HEK293 (cell line): ENCODE measurements around the gene SMTN.

Experiments
- CTCF ChIA-PET: fragments of 350-600 bp; formaldehyde crosslinking; extraction: SDS; loops from one replicate; lab custom pipeline; 2021; ENCODE audit warnings: antibody characterized with exemption; lab: Yijun Ruan, JAX
- POLR2A ChIA-PET: fragments of 300-600 bp; formaldehyde crosslinking; extraction: SDS; loops from one replicate; lab custom pipeline; 2020; ENCODE audit warnings: antibody characterized with exemption, inconsistent platforms; lab: Yijun Ruan, JAX
- H3K27ac ChIP-seq: fragments of 200-500 bp; sonication (Bioruptor generic); 2 replicates; pipeline ENCODE4 v1.5.1; 2014; ENCODE audit warnings: low read depth, low read length, control low read depth, inconsistent platforms; ENCODE audit errors: extremely low read depth
- H3K36me3 ChIP-seq, 2 experiments: fragments of 200-500 bp in 1 of 2; sonication (Bioruptor generic) in 1 of 2; 1 replicate in 1 of 2; 2 replicates in 1 of 2; pipeline ENCODE4 v1.5.1; 2014 to 2017; ENCODE audit warnings: inconsistent platforms in 2 of 2, low read length in 2 of 2; ENCODE audit not compliant: control insufficient read depth in 2 of 2, insufficient read depth in 1 of 2
- H3K4me1 ChIP-seq: fragments of 200-500 bp; sonication (Bioruptor generic); 2 replicates; pipeline ENCODE4 v1.5.1; 2014; ENCODE audit warnings: mild to moderate bottlenecking, low read length, inconsistent platforms; ENCODE audit not compliant: control insufficient read depth, insufficient read depth
- H3K4me3 ChIP-seq: 2 replicates; pipeline ENCODE4 v1.5.1; 2011; ENCODE audit warnings: low read depth, mild to moderate bottlenecking, control low read depth, low read length, moderate library complexity
- H3K9me3 ChIP-seq: fragments of 200-500 bp; sonication (Bioruptor generic); 2 replicates; pipeline ENCODE4 v1.5.1; 2014; ENCODE audit warnings: low read depth, low read length, inconsistent platforms; ENCODE audit not compliant: control insufficient read depth, insufficient read depth
- HOXA7 ChIP-seq: sonication (generic); formaldehyde crosslinking; IDR thresholded peaks from 2 replicates; pipeline ENCODE4 v1.8.1; 2022; ENCODE audit warnings: missing genetic modification reagents, borderline replicate concordance
- MYNN ChIP-seq: fragments of 450-650 bp; formaldehyde crosslinking; IDR thresholded peaks from 2 replicates; pipeline ENCODE4 v1.5.1; 2016; ENCODE audit warnings: missing biosample characterization, missing genetic modification characterization, borderline replicate concordance
- SALL2 ChIP-seq: fragments of 450-650 bp; formaldehyde crosslinking; IDR thresholded peaks from 2 replicates; pipeline ENCODE4 v1.5.0; 2017; ENCODE audit warnings: missing biosample characterization, mild to moderate bottlenecking, missing genetic modification characterization, borderline replicate concordance
- TRIM28 ChIP-seq: IDR thresholded peaks from 2 replicates; pipeline ENCODE4 v1.6.1; 2011; ENCODE audit warnings: low read length, control low read depth, borderline replicate concordance
- ZBTB10 ChIP-seq: fragments of 450-650 bp; formaldehyde crosslinking; IDR thresholded peaks from 2 replicates; pipeline ENCODE4 v1.5.1; 2016; ENCODE audit warnings: missing biosample characterization, missing genetic modification characterization
- ZBTB17 ChIP-seq: fragments of 450-650 bp; formaldehyde crosslinking; IDR thresholded peaks from 2 replicates; pipeline ENCODE4 v1.5.1; 2016; ENCODE audit warnings: missing biosample characterization, missing genetic modification characterization
- ZFP37 ChIP-seq: fragments of 450-650 bp; formaldehyde crosslinking; IDR thresholded peaks from 2 replicates; pipeline ENCODE4 v1.5.1; 2016; ENCODE audit warnings: missing biosample characterization, missing genetic modification characterization
- ZNF121 ChIP-seq: fragments of 450-650 bp; formaldehyde crosslinking; IDR thresholded peaks from 2 replicates; pipeline ENCODE4 v1.5.1; 2016; ENCODE audit warnings: missing biosample characterization, missing genetic modification characterization
- ZNF184 ChIP-seq: fragments of 450-650 bp; IDR thresholded peaks from 2 replicates; pipeline ENCODE4 v1.5.1; 2018; ENCODE audit warnings: missing biosample characterization, mild to moderate bottlenecking, missing genetic modification characterization
- ZNF239 ChIP-seq: fragments of 450-650 bp; formaldehyde crosslinking; IDR thresholded peaks from 2 replicates; pipeline ENCODE4 v1.5.1; 2016; ENCODE audit warnings: missing biosample characterization, missing genetic modification characterization
- ZNF280D ChIP-seq: fragments of 450-650 bp; formaldehyde crosslinking; IDR thresholded peaks from 2 replicates; pipeline ENCODE4 v1.5.1; 2016; ENCODE audit warnings: missing biosample characterization, missing genetic modification characterization
- ZNF292 ChIP-seq: fragments of 450-650 bp; formaldehyde crosslinking; IDR thresholded peaks from 2 replicates; pipeline ENCODE4 v1.5.1; 2016; ENCODE audit warnings: low read depth, missing biosample characterization, missing genetic modification characterization, borderline replicate concordance
- ZNF350 ChIP-seq: fragments of 450-650 bp; formaldehyde crosslinking; IDR thresholded peaks from 2 replicates; pipeline ENCODE4 v1.5.0; 2017; ENCODE audit warnings: missing biosample characterization, mild to moderate bottlenecking, missing genetic modification characterization
- ZNF404 ChIP-seq: fragments of 450-650 bp; formaldehyde crosslinking; IDR thresholded peaks from 2 replicates; pipeline ENCODE4 v1.5.1; 2017; ENCODE audit warnings: missing biosample characterization, missing genetic modification characterization
- ZNF529 ChIP-seq: fragments of 450-650 bp; formaldehyde crosslinking; IDR thresholded peaks from 2 replicates; pipeline ENCODE4 v1.5.1; 2017; ENCODE audit warnings: missing genetic modification characterization, missing biosample characterization; ENCODE audit not compliant: insufficient replicate concordance
- ZNF544 ChIP-seq: fragments of 450-650 bp; formaldehyde crosslinking; IDR thresholded peaks from 2 replicates; pipeline ENCODE4 v1.5.0; 2017; ENCODE audit warnings: missing biosample characterization, missing genetic modification characterization
- ZNF621 ChIP-seq: fragments of 450-650 bp; formaldehyde crosslinking; IDR thresholded peaks from 2 replicates; pipeline ENCODE4 v1.5.1; 2017; ENCODE audit warnings: missing biosample characterization, missing genetic modification characterization
- ZNF792 ChIP-seq: fragments of 450-650 bp; formaldehyde crosslinking; IDR thresholded peaks from 2 replicates; pipeline ENCODE4 v1.5.1; 2016; ENCODE audit warnings: missing biosample characterization, missing genetic modification characterization
- ZNF843 ChIP-seq: fragments of 450-650 bp; formaldehyde crosslinking; IDR thresholded peaks from 2 replicates; pipeline ENCODE4 v1.5.1; 2016; ENCODE audit warnings: missing biosample characterization, missing genetic modification characterization
- ZSCAN23 ChIP-seq: fragments of 450-650 bp; formaldehyde crosslinking; IDR thresholded peaks from 2 replicates; pipeline ENCODE4 v1.5.1; 2016; ENCODE audit warnings: missing biosample characterization, missing genetic modification characterization
- TF ChIP-seq, protein P1 (sequence below): fragments of 450-650 bp; formaldehyde crosslinking; IDR thresholded peaks from 2 replicates; pipeline ENCODE4 v1.5.1; 2016; ENCODE audit warnings: missing biosample characterization, missing genetic modification characterization
- TF ChIP-seq, protein P2 (sequence below): fragments of 450-650 bp; formaldehyde crosslinking; IDR thresholded peaks from 2 replicates; pipeline ENCODE4 v1.5.1; 2016; ENCODE audit warnings: missing biosample characterization, missing genetic modification characterization, borderline replicate concordance

The SMTN gene

DNA sequence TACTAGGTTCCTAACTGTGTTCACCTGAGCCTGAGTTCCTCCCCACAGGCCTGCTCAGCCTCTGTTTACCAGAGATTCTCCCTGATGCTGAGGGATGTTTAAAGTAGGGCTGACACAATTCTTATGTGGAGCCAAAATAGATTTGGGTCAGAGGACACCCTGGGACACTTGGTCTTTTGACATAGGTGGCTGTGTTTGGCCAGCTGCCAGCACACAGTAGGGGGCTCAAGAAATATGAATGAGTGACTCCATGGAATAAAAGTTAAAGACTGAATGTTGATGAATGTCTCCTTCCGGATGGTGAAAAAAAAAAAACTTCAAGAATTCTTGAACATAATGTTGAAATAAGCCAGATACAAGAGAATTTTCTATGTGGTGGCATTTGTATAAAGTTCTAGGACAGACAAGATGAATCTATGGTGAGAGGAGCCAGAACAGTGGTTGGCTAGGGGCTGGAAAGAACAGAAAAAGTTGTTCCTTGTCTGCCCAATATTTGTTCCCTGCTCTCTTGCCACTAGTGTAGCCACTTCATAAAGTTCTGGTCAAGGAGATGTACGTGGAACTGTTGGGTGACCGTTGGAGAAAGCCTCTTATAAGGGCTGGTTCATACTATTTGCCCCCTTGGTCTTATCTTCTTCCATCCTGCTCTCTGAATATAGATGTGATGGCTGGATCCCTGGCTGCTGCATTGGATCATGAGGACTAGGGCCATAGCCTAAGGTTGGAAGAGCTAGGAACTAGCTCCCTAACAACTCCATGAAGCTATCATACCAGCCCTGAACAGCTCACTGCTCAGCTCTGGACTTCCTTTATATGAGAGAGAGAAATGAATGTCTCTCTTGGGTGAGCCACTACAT lies 40.3 kb upstream of the SMTN start:
- CTCF ChIA-PET, result no interaction called here
- Histone ChIP-seq H3K4me3 (no peak overlapping the region), H3K36me3 (no peaks in the 10 kb centered on the region), H3K4me1 (no peaks in the 10 kb centered on the region), H3K9me3 (no peaks in the 10 kb centered on the region), H3K27ac (no peak overlapping the region)
- POLR2A ChIA-PET, result no interaction called here
- TF ChIP-seq ZNF280D (tag by site-specific recombination), result 0 out of 2 replicates have a peak, but pooled peaks have one; percentile 37
- TF ChIP-seq ZNF292 (tag by site-specific recombination), result no peak
- no peak for TF ChIP-seq HOXA7
- TF ChIP-seq MYNN (tag by site-specific recombination), result no peak
- peak; percentile 33; the same call in 1 of the 2 replicates for TF ChIP-seq TRIM28
- TF ChIP-seq ZBTB17 (tag by site-specific recombination), result no peak
- TF ChIP-seq, protein P1, sequence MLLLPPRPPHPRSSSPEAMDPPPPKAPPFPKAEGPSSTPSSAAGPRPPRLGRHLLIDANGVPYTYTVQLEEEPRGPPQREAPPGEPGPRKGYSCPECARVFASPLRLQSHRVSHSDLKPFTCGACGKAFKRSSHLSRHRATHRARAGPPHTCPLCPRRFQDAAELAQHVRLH (tag by site-specific recombination), result 0 out of 2 replicates have a peak, but pooled peaks have one; percentile 59

DNA sequence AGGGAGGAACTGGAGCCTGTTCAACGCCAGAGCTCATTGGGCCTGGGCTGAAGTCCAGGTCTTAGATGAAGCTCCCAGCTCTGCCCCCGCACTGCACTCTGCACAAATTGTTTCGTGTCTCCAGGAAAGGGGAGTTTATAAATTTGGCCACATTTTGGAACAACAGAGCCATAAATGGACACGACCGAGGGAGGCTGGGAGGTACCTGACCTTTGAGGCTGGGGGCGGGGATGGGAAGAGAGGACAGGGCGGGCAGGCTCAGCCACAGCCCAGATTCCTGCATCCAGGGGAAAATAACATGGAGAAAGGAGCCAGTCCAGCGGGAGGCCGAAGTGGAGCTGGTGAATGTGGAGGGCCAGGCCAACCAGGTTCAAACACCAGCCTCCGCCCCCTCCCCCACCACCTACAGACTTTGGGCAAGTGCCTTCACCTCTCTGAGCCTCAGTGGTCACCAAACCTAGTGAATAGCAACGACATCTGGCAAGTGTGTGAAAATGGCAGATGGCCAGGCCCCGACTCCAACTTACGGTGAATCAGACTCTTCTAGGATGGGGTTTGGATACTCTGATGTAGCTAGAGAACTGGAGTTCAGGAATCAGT lies 36.8 kb upstream of the SMTN start:
- H3K36me3 ChIP-seq, result no peaks in the 10 kb centered on the region
- H3K4me3 ChIP-seq, result no peak overlapping the region
- POLR2A ChIA-PET, result interaction anchor here (1.2 to 2.2 kb wide), 2 partner anchors 11 to 37 kb away, joined by 3 to 7 read pairs; partner anchors contain the start of gene SMTN
- H3K4me1 ChIP-seq, result peaks cover 8% of the 10 kb centered on the region
- H3K27ac ChIP-seq, result no peak overlapping the region
- TF ChIP-seq ZBTB10 (tag by site-specific recombination) (no peak), ZNF621 (tag by site-specific recombination) (no peak), ZNF792 (no peak), ZSCAN23 (tag by site-specific recombination) (no peak), ZNF239 (tag by site-specific recombination) (no peak), ZNF843 (no peak), ZNF184 (tag by site-specific recombination) (no peak), ZNF544 (no peak), SALL2 (no peak), ZNF121 (no peak), ZNF350 (tag by site-specific recombination) (no peak), ZNF529 (no peak), ZFP37 (tag by site-specific recombination) (no peak), ZNF404 (no peak)
- TF ChIP-seq, protein P2, sequence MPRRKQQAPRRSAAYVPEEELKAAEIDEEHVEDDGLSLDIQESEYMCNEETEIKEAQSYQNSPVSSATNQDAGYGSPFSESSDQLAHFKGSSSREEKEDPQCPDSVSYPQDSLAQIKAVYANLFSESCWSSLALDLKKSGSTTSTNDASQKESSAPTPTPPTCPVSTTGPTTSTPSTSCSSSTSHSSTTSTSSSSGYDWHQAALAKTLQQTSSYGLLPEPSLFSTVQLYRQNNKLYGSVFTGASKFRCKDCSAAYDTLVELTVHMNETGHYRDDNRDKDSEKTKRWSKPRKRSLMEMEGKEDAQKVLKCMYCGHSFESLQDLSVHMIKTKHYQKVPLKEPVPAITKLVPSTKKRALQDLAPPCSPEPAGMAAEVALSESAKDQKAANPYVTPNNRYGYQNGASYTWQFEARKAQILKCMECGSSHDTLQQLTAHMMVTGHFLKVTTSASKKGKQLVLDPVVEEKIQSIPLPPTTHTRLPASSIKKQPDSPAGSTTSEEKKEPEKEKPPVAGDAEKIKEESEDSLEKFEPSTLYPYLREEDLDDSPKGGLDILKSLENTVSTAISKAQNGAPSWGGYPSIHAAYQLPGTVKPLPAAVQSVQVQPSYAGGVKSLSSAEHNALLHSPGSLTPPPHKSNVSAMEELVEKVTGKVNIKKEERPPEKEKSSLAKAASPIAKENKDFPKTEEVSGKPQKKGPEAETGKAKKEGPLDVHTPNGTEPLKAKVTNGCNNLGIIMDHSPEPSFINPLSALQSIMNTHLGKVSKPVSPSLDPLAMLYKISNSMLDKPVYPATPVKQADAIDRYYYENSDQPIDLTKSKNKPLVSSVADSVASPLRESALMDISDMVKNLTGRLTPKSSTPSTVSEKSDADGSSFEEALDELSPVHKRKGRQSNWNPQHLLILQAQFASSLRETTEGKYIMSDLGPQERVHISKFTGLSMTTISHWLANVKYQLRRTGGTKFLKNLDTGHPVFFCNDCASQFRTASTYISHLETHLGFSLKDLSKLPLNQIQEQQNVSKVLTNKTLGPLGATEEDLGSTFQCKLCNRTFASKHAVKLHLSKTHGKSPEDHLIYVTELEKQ (tag by site-specific recombination), result no peak
- CTCF ChIA-PET, result interaction anchor here (0.6 kb wide), 1 partner anchor 253 kb away, joined by 3 read pairs; no protein-coding TSS in a partner anchor
- H3K9me3 ChIP-seq, result no peaks in the 10 kb centered on the region
